Duodenal mucosa (tissue), 2 donors: Measurements from ENCODE around the gene DLST.

Source experiments
- H3K27ac ChIP-seq: one replicate; pipeline ENCODE4 v1.7.0; 2013; ENCODE audit warnings: low read depth, low read length
- H3K27me3 ChIP-seq, 2 donors: one replicate each; pipeline ENCODE4 v1.7.0; 2013; ENCODE audit warnings: low read length in 2 of 2, control low read depth in 1 of 2; ENCODE audit not compliant: insufficient read depth in 2 of 2, control insufficient read depth in 1 of 2
- H3K36me3 ChIP-seq, 2 donors: one replicate each; pipeline ENCODE4 v1.7.0; 2013; ENCODE audit warnings: low read length in 2 of 2, control low read depth in 1 of 2; ENCODE audit not compliant: insufficient read depth in 2 of 2, control insufficient read depth in 1 of 2
- H3K4me1 ChIP-seq, 2 donors: one replicate each; pipeline ENCODE4 v1.7.0; 2013; ENCODE audit warnings: low read length in 2 of 2, control low read depth in 1 of 2; ENCODE audit not compliant: insufficient read depth in 2 of 2, control insufficient read depth in 1 of 2
- H3K4me3 ChIP-seq, 2 donors: one replicate each; pipeline ENCODE4 v1.7.0; 2013; ENCODE audit warnings: low read length in 2 of 2, low read depth in 1 of 2
- H3K9ac ChIP-seq, 2 donors: one replicate each; pipeline ENCODE4 v1.7.0; 2013; ENCODE audit warnings: low read length in 2 of 2, low read depth in 1 of 2
- H3K9me3 ChIP-seq, 2 donors: one replicate each; pipeline ENCODE4 v1.7.0; 2013; ENCODE audit warnings: low read length in 2 of 2, control low read depth in 1 of 2; ENCODE audit not compliant: control insufficient read depth in 1 of 2

The DLST gene

GRCh38 chr14:74952180-74952665 lies 70.5 kb downstream of the DLST start:
- Histone ChIP-seq H3K36me3 (no peaks in the 10 kb centered on the region), H3K4me3 (no peak overlapping the region), H3K27ac (no peak overlapping the region), H3K9ac (peak overlapping the region in 1 of 2 donors; percentile 56), H3K9me3 (no peaks in the 10 kb centered on the region), H3K4me1 (peaks cover 16 to 30% of the 10 kb centered on the region in 2 donors), H3K27me3 (no peaks in the 10 kb centered on the region)

- H3K9ac ChIP-seq, result no peak overlapping the region
- no peaks in the 10 kb centered on the region for H3K9me3 ChIP-seq
- H3K27ac ChIP-seq, result no peak overlapping the region
- H3K4me1 ChIP-seq, result peaks cover 16 to 30% of the 10 kb centered on the region in 2 donors
- H3K27me3 ChIP-seq, result no peaks in the 10 kb centered on the region
- H3K36me3 ChIP-seq, result no peaks in the 10 kb centered on the region
- no peak overlapping the region for H3K4me3 ChIP-seq
These were observed 71.2 kb downstream of the DLST start for GRCh38 chr14:74952697-74953484.
